ENCODE data around the gene MINDY4. TPM values are rescaled to one million over a fixed set of nuclear protein-coding genes. Genes with fewer than 3 reads are reported as not detected.

Gene MINDY4
- total RNA-seq, 1 experiment from 2014 or later = 1.5 TPM

DNA sequence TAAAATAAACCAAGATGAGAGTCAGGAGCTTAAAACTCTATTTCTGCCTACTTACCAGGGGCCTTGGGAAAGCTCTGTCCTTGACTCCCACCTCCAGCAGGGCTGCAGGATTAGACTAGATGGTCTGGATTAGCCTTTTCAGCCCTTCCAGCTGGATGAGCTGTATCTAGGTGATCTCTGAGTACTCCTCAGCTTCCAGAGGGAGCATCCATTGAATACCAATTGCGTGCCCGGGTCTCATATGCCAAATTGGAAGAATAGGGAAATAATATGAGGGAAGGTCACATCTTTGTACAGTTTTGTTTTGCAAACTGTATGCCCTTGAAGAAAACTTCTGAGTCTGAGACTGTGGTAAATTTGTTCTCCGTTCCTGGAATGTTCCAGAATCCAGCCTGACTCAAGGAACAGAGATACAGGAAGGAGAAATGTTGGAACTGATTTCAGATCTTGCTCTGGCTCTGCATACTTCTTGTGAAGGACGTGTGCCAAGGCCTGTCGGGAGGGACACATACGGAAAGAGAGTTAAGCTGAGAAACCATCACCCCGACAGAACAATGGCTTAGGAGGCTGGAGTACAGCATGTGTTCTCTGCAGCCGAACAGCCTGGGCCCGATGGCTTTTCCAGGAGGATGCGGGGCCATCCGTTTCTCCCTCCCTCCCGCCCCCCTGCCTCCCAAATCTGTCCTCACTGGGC lies 44.9 kb downstream of the MINDY4 start:
- H3K36me3 ChIP-seq (ENCODE audit: insufficient read depth, low read length) = no peaks in the 10 kb centered on the region
- H2AFZ ChIP-seq (ENCODE audit: low read length) = no peak overlapping the region
- H3K27ac ChIP-seq (ENCODE audit: low read length) = no peak overlapping the region
- no peaks in the 10 kb centered on the region for H3K9me2 ChIP-seq (replicated peaks; ENCODE audit: insufficient read depth, low read length)
- no peak for DNase-seq
- H3K79me2 ChIP-seq (ENCODE audit: low read length) = no peaks in the 10 kb centered on the region
- H3K9ac ChIP-seq (ENCODE audit: low read length) = no peak overlapping the region
- H3K27me3 ChIP-seq (ENCODE audit: low read length) = no peaks in the 10 kb centered on the region
- H3K4me3 ChIP-seq (ENCODE audit: low read length) = no peak overlapping the region
- H4K20me1 ChIP-seq (ENCODE audit: insufficient read depth, low read depth, low read length) = 0 out of 2 replicates have a peak, but pooled peaks cover 3% of the 10 kb centered on the region
- H3K9me3 ChIP-seq (ENCODE audit: low read length) = no peaks in the 10 kb centered on the region
- H3K4me1 ChIP-seq (ENCODE audit: low read length) = no peaks in the 10 kb centered on the region
- H3K4me2 ChIP-seq (ENCODE audit: low read depth, low read length, poor library complexity, severe bottlenecking) = no peak overlapping the region

DNA sequence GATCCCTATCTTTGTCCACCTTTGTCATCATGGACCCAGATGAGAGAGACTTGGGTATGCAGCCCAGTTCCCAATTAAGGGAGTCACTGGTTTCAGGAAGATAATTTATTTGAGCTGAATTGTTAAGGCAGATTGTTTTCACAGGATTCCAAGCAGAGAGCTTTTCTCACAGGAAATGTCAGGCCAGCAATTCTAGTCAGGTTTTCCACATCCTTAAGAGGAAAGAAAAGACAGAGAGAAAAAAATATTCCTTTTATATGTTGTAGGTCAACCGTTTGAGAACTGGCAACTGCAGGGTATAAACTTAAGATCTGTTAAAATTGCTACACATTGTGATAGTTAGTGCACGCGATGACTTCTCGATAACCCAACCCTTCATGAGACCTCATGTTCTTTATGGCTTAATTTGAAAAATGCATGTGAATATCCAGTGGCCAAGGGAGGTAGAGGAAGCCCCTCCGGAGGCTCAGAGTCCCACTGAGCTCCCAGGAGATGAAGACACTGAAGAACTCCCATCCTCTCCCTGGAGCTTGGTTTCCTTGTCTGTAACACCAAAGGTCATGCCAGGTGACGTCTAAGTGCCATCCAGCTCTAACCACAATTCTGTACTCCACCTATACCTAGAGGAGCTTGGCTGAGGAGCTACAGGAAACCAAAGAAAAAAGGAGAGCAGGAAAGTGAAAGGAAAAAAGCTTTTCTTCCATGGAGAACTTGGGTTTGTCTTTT lies 45.6 kb downstream of the MINDY4 start:
- H2AFZ ChIP-seq (ENCODE audit: low read length) = no peak overlapping the region

DNA sequence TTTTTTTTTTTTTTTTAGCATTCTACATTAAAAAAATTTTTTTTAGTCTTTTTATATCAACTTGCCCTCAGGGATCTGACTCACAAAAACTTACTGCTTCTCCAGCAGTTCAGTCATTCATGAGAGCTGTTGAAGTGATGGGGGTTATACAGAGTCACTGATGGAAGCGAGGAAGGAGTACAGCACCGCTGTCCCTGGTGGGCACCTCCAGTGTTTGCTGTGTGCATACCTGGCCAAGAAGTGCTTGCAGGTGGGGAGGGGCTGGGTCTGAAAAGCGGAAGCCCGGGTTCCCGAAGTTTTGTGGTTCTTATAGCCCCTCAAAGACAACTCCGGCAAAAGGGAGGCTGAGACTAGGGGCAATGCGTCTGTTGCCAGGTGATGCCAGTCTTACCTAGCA lies 46.2 kb downstream of the MINDY4 start:
- Histone ChIP-seq H3K9me2 (replicated peaks; ENCODE audit: insufficient read depth, low read length) (no peaks in the 10 kb centered on the region), H3K4me1 (ENCODE audit: low read length) (no peaks in the 10 kb centered on the region), H4K20me1 (ENCODE audit: insufficient read depth, low read depth, low read length) (0 out of 2 replicates have a peak, but pooled peaks cover 3% of the 10 kb centered on the region), H3K36me3 (ENCODE audit: insufficient read depth, low read length) (no peaks in the 10 kb centered on the region), H3K4me2 (ENCODE audit: low read depth, low read length, poor library complexity, severe bottlenecking) (no peak overlapping the region), H3K27ac (ENCODE audit: low read length) (no peak overlapping the region), H3K9me3 (ENCODE audit: low read length) (no peaks in the 10 kb centered on the region), H3K4me3 (ENCODE audit: low read length) (no peak overlapping the region), H3K9ac (ENCODE audit: low read length) (no peak overlapping the region), H3K79me2 (ENCODE audit: low read length) (no peaks in the 10 kb centered on the region), H3K27me3 (ENCODE audit: low read length) (no peaks in the 10 kb centered on the region), H2AFZ (ENCODE audit: low read length) (no peak overlapping the region)
- no peak for DNase-seq

More for the DNA sequence above, 45.6 kb downstream of the MINDY4 start:
- H3K9me2 ChIP-seq (replicated peaks; ENCODE audit: insufficient read depth, low read length) = no peaks in the 10 kb centered on the region
- no peaks in the 10 kb centered on the region for H3K9me3 ChIP-seq (ENCODE audit: low read length)
- 0 out of 2 replicates have a peak, but pooled peaks cover 3% of the 10 kb centered on the region for H4K20me1 ChIP-seq (ENCODE audit: insufficient read depth, low read depth, low read length)
- no peak overlapping the region for H3K27ac ChIP-seq (ENCODE audit: low read length)
- DNase-seq = no peak
- H3K36me3 ChIP-seq (ENCODE audit: insufficient read depth, low read length) = no peaks in the 10 kb centered on the region
- H3K4me1 ChIP-seq (ENCODE audit: low read length) = no peaks in the 10 kb centered on the region
- H3K27me3 ChIP-seq (ENCODE audit: low read length) = no peaks in the 10 kb centered on the region
- no peaks in the 10 kb centered on the region for H3K79me2 ChIP-seq (ENCODE audit: low read length)
- no peak overlapping the region for H3K4me2 ChIP-seq (ENCODE audit: low read depth, low read length, poor library complexity, severe bottlenecking)
- H3K9ac ChIP-seq (ENCODE audit: low read length) = no peak overlapping the region
- no peak overlapping the region for H3K4me3 ChIP-seq (ENCODE audit: low read length)

DNA sequence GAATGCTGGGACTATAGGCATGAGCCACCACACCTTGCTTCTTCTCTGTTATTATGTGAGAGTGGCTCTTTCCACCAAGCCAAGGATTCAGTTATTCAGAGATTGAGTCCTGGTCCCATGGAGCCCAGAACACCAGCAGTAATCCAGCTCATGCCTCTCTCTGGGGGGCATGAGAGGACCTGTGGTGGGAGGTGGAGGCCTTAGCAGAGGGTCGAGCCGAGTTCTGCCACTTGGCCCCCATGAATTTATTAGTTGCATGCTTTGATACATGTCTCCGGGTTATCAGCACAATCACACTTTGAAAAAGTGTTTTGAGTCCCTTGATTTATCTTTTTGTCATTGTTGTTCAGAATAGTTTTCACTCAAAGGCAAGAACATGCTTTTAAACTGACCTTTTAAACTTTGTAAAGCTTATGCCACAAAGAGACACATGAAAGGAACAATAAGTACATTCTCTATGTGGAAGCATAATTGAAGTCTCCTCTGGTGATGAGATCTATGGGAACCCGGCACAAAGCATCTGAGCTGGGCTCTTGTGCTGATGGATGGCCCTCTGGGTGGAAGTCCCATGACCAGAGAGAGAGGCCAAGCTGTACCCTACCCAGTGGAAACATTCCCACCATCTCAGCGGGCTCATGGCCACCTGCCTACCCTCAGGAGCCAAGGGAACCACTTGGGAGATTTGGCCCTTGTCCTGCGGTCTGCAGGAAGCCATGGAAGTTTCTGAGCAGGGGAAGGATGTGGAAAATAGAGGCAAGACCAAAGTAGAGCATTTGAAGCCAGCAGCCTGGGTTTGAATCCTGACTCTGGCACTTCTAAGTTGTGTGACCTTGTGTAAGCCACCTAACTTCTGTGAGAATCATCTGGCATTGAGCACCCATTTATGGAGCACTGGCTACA lies 53.9 kb downstream of the MINDY4 start:
- Histone ChIP-seq H3K9me3 (ENCODE audit: low read length) (peaks cover 2% of the 10 kb centered on the region; the same call in 1 of the 2 replicates), H3K4me3 (ENCODE audit: low read length) (no peak overlapping the region), H3K36me3 (ENCODE audit: insufficient read depth, low read length) (no peaks in the 10 kb centered on the region), H3K79me2 (ENCODE audit: low read length) (no peaks in the 10 kb centered on the region), H3K9ac (ENCODE audit: low read length) (no peak overlapping the region), H2AFZ (ENCODE audit: low read length) (no peak overlapping the region), H3K27me3 (ENCODE audit: low read length) (0 out of 2 replicates have a peak, but pooled peaks cover 3% of the 10 kb centered on the region), H3K27ac (ENCODE audit: low read length) (no peak overlapping the region), H3K9me2 (replicated peaks; ENCODE audit: insufficient read depth, low read length) (no peaks in the 10 kb centered on the region), H3K4me2 (ENCODE audit: low read depth, low read length, poor library complexity, severe bottlenecking) (no peak overlapping the region), H3K4me1 (ENCODE audit: low read length) (no peaks in the 10 kb centered on the region), H4K20me1 (ENCODE audit: insufficient read depth, low read depth, low read length) (no peaks in the 10 kb centered on the region)
- DNase-seq = no peak

DNA sequence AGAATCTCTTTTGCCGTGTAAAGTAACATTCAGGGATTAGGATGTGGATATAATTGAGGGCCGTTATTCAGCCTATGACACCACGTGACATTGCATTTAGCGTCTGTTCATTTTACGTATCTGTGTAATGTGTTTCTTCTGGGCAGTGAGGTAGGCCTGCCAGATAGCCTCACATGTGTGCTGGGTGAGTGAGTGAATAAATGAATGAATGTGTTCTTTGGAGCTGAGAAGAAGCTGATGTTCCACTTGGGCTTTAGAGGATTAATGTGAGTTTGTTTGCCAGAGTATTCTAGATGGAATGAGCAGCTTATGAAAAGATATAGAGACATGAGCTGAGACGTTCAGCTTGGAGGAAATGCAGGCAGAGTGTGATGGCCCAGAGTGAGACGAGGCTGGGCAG lies 55.0 kb downstream of the MINDY4 start:
- no peak overlapping the region for H3K4me3 ChIP-seq (ENCODE audit: low read length)
- H3K9me3 ChIP-seq (ENCODE audit: low read length) = peaks cover 3% of the 10 kb centered on the region; the same call in 1 of the 2 replicates
- 0 out of 2 replicates have a peak, but pooled peaks cover 3% of the 10 kb centered on the region for H3K27me3 ChIP-seq (ENCODE audit: low read length)
- H3K9me2 ChIP-seq (replicated peaks; ENCODE audit: insufficient read depth, low read length) = no peaks in the 10 kb centered on the region
- H3K79me2 ChIP-seq (ENCODE audit: low read length) = no peaks in the 10 kb centered on the region
- no peaks in the 10 kb centered on the region for H4K20me1 ChIP-seq (ENCODE audit: insufficient read depth, low read depth, low read length)
- no peak for DNase-seq
- H3K27ac ChIP-seq (ENCODE audit: low read length) = no peak overlapping the region
- no peak overlapping the region for H2AFZ ChIP-seq (ENCODE audit: low read length)
- H3K4me1 ChIP-seq (ENCODE audit: low read length) = no peaks in the 10 kb centered on the region
- H3K36me3 ChIP-seq (ENCODE audit: insufficient read depth, low read length) = no peaks in the 10 kb centered on the region
- no peak overlapping the region for H3K4me2 ChIP-seq (ENCODE audit: low read depth, low read length, poor library complexity, severe bottlenecking)
- no peak overlapping the region for H3K9ac ChIP-seq (ENCODE audit: low read length)

DNA sequence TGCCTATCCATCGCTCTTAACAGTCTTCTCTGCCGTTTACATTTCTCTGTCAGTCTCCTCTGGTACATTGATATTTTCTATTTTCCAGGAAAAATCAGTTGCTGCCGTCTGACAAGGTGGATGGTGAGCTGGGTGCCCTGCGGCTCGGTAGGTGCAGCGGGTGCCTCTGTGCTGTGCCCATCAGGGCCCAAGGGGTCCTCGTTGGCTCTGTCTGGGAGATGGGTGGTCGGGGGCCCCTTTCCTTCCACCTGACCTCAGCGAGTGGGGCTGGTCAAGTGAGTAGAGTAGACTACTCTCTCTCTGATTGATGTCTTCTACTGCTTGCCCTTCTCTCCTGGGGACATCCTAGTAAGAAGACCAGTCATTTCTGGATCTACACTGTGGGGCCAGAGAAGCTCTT lies 57.4 kb downstream of the MINDY4 start:
- Histone ChIP-seq H3K79me2 (ENCODE audit: low read length) (no peaks in the 10 kb centered on the region), H3K27ac (ENCODE audit: low read length) (no peak overlapping the region), H3K4me3 (ENCODE audit: low read length) (no peak overlapping the region), H3K4me2 (ENCODE audit: low read depth, low read length, poor library complexity, severe bottlenecking) (no peak overlapping the region), H3K9me2 (replicated peaks; ENCODE audit: insufficient read depth, low read length) (no peaks in the 10 kb centered on the region), H3K4me1 (ENCODE audit: low read length) (no peaks in the 10 kb centered on the region), H3K36me3 (ENCODE audit: insufficient read depth, low read length) (no peaks in the 10 kb centered on the region), H2AFZ (ENCODE audit: low read length) (no peak overlapping the region), H4K20me1 (ENCODE audit: insufficient read depth, low read depth, low read length) (no peaks in the 10 kb centered on the region), H3K27me3 (ENCODE audit: low read length) (peaks cover 3% of the 10 kb centered on the region; the same call in 1 of the 2 replicates), H3K9ac (ENCODE audit: low read length) (no peak overlapping the region), H3K9me3 (ENCODE audit: low read length) (peaks cover 10% of the 10 kb centered on the region; the same call in 1 of the 2 replicates)
- DNase-seq = no peak

DNA sequence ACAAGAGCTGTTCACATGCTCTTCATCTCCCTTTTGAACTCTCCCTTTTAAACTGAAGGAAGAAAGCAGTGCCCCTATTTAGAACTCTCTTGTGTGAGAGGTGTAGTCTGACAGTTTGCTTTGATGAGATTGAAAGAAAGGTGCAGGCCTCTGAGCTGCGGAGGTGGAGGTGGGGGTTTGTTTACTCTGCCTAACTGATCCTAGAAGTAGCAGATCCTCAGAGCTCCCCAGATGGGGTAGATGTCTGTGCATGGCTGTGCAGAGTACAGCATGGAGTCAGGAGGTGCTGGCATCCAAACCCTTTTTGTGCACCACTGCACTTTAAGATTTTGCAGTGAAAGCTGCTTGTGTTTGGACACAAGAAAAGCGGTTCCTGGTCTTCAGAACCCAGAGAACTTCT lies 58.3 kb downstream of the MINDY4 start:
- H3K4me2 ChIP-seq (ENCODE audit: low read depth, low read length, poor library complexity, severe bottlenecking) = no peak overlapping the region
- H3K79me2 ChIP-seq (ENCODE audit: low read length) = no peaks in the 10 kb centered on the region
- no peak overlapping the region for H2AFZ ChIP-seq (ENCODE audit: low read length)
- no peaks in the 10 kb centered on the region for H3K9me2 ChIP-seq (replicated peaks; ENCODE audit: insufficient read depth, low read length)
- no peak overlapping the region for H3K27ac ChIP-seq (ENCODE audit: low read length)
- H3K9me3 ChIP-seq (ENCODE audit: low read length) = peaks cover 10% of the 10 kb centered on the region; the same call in 1 of the 2 replicates
- peaks cover 3% of the 10 kb centered on the region; the same call in 1 of the 2 replicates for H3K27me3 ChIP-seq (ENCODE audit: low read length)
- H4K20me1 ChIP-seq (ENCODE audit: insufficient read depth, low read depth, low read length) = no peaks in the 10 kb centered on the region
- H3K4me1 ChIP-seq (ENCODE audit: low read length) = no peaks in the 10 kb centered on the region
- H3K4me3 ChIP-seq (ENCODE audit: low read length) = no peak overlapping the region
- H3K36me3 ChIP-seq (ENCODE audit: insufficient read depth, low read length) = no peaks in the 10 kb centered on the region
- DNase-seq = no peak
- H3K9ac ChIP-seq (ENCODE audit: low read length) = no peak overlapping the region

All from Karpas-422 (cell line).